Activated T-helper 1 cell treated with anti-CD3 and anti-CD28 coated beads, Interleukin-12 subunit alpha, Interleukin-12 subunit beta, Interleukin-2, Interleukin-4 antibody, amounts not matched to agents 30 ng/mL and 10 ng/mL and 1 ng/mL, durations not matched to agents 14 hours and 24 hours and 36 hours (primary cell): Measurements from ENCODE around the gene SLC6A18. TPM values are rescaled to one million over a fixed set of nuclear protein-coding genes. Genes with fewer than 3 reads are reported as not detected.

ENCODE experiments used
- DNase-seq: peaks from one replicate; pipeline ENCODE4 v3.0.0; 2021; ENCODE audit warnings: low spot score
- H3K27ac Mint-ChIP-seq: one replicate; pipeline ENCODE4 v1.8.0; 2021; ENCODE audit warnings: mild to moderate bottlenecking, mixed read lengths
- H3K27me3 Mint-ChIP-seq: one replicate; pipeline ENCODE4 v1.8.0; 2022; ENCODE audit warnings: mild to moderate bottlenecking, moderate library complexity, mixed read lengths; ENCODE audit not compliant: insufficient read depth
- H3K36me3 Mint-ChIP-seq: one replicate; pipeline ENCODE4 v1.8.0; 2021; ENCODE audit warnings: low read depth, mixed read lengths
- H3K4me1 Mint-ChIP-seq: one replicate; pipeline ENCODE4 v1.8.0; 2021; ENCODE audit warnings: low read depth, mixed read lengths
- H3K4me3 Mint-ChIP-seq: one replicate; pipeline ENCODE4 v1.8.0; 2021; ENCODE audit warnings: mild to moderate bottlenecking, moderate library complexity, mixed read lengths
- H3K9me3 Mint-ChIP-seq: one replicate; pipeline ENCODE4 v1.8.0; 2021; ENCODE audit warnings: mixed read lengths
- intact Hi-C: fragments of 100-400 bp; cut with micrococcal nuclease; formaldehyde crosslinking; loops from one replicate; pipeline ENCODE4 v1.15.1; 2024
- total RNA-seq: library from RNA; stranded (reverse); gene quantifications from 2 replicates; pipeline ENCODE4 v1.2.3, GENCODE V29; 2022

The SLC6A18 gene
- total RNA-seq, 1 donor from 2014 or later = not detected

DNA sequence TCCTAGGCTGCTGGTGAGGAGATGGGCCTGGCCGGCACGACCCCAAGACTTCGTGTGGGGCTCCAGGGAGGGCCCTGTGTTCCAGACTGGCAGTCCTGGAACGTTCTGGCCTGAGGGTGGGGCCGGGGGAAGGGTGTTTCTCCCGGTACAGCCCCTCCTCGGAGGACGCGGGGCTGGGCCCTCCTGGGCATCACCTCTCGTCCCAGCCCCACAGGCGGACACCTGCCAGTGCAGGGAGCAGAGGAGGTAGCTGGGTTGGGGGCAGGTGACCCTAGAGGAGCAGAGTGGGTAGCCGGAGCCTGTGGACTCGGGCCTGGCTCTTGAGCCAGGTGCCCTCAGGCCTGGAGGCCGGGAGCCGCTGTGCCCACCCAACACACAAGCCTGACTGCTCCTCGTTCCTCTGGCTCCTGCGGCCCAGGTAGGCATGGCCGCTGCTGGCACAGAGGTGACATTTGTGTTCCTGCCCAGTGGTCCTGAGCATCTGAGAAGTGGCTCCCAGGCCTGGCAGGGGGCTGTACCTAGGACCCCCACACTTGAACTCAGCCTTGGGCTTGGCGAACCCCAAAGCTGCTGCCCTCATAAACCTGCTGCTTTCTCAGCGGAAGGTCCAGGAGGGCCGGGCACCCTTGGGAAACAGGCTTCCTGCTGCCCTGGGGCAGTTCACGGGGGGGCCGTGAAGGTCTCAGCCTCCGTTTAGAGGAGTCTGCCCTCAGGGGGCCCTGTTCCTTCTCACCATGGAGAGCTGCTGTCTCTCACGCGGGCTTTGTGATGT is 23.0 kb upstream of the SLC6A18 start:
- no peak for DNase-seq
- Mint-ChIP-seq H3K36me3 (no peaks in the 10 kb centered on the region), H3K9me3 (no peaks in the 10 kb centered on the region), H3K4me1 (no peaks in the 10 kb centered on the region), H3K4me3 (no peak overlapping the region), H3K27ac (no peak overlapping the region), H3K27me3 (peaks cover 6% of the 10 kb centered on the region)
- intact Hi-C loops = no loop called here

DNA sequence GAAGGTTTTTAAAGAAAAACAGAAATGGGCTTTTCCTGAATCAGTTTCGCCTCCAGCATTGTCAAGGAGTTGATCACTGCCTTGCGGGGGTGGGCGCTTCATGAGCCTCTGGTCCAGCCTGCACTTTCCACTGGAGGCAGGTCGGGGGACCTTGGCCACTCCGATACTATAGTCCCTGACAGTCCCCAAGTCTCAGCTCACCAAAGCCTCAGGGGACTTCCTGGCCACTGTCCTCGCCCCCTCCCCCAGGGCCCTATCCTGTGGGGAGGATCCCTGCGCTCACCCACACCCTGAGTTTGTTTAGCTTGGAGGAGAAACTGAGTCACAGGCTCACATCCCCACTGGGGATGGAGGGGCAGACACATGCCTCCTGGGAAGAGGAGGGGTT is 22.4 kb upstream of the SLC6A18 start:
- Mint-ChIP-seq H3K4me1 (no peaks in the 10 kb centered on the region), H3K36me3 (no peaks in the 10 kb centered on the region), H3K27me3 (peaks cover 6% of the 10 kb centered on the region), H3K9me3 (no peaks in the 10 kb centered on the region), H3K4me3 (no peak overlapping the region), H3K27ac (no peak overlapping the region)
- intact Hi-C loops = no loop called here
- DNase-seq = no peak

DNA sequence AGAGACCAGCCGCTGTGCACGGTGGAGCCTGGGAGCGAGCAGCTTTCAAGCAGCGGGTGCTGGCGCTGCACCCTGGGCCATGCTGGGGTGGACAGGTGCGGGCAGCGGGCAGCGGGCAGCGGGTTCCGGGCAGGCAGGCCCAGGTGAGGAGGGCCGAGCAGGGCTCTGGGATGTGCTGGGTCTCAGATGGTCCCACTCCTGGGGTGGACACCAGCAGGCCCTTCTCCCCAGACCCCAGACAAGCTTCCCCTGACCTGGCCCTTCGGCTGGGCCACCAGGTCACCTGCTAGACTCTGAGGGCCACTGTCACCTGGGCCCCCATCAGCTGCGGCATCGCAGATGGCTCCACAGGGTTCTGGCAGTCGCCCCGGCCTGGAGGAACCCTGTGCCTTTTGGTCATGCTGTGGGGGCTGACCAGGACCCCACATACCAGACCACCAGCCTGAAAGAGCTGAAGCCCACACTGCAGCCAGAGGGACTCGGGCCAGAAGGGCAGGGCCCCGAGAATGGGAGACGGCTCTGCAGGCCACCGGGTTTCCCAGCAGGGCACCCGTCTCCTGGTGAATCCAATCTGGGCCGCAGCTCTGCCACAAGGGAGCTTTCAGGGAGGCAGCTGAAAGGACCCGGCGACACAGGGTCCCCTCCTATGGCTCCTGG is 21.7 kb upstream of the SLC6A18 start:
- DNase-seq = no peak
- Mint-ChIP-seq H3K27me3 (peaks cover 6% of the 10 kb centered on the region), H3K9me3 (no peaks in the 10 kb centered on the region), H3K36me3 (no peaks in the 10 kb centered on the region), H3K4me3 (no peak overlapping the region), H3K27ac (no peak overlapping the region), H3K4me1 (no peaks in the 10 kb centered on the region)
- intact Hi-C loops = no loop called here

DNA sequence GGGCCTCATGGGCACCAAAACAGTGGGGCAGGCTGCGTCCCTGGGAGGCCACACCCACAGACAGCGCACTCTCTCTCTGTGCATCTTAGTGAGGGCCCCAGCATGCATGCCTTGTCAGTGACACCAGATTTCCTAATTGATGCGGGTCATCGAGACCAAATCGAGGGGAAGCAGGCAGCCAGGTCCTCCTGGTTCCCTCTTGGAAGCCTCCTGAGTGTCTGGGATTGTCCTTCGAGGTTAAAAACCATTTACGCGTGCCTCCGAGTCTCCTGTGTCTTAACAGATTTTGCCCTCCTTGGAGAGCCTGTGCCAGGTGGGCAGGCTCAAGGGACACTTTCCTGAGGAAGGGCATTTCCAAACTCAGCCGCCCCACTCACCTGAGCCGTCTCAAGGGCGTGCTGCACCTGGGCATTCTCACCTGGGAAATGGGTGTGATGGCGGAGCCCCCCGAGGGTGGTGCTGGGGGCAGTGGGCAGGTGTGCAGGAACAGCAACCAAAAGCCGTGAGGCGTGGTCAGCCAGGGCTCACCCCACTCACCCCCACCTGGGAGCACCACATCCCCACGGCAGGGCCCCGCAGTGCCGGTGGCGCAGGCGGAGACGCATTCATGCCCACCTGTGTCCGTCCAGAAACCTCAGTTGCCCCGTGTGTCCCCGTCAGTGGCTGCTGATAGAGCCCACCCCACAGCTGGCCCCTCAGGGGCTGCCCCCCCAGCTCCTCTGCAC is 21.1 kb upstream of the SLC6A18 start:
- H3K4me1 Mint-ChIP-seq = no peaks in the 10 kb centered on the region
- H3K27ac Mint-ChIP-seq = no peak overlapping the region
- H3K36me3 Mint-ChIP-seq = no peaks in the 10 kb centered on the region
- peaks cover 6% of the 10 kb centered on the region for H3K27me3 Mint-ChIP-seq
- DNase-seq = no peak
- H3K4me3 Mint-ChIP-seq = no peak overlapping the region
- intact Hi-C loops = no loop called here
- no peaks in the 10 kb centered on the region for H3K9me3 Mint-ChIP-seq

DNA sequence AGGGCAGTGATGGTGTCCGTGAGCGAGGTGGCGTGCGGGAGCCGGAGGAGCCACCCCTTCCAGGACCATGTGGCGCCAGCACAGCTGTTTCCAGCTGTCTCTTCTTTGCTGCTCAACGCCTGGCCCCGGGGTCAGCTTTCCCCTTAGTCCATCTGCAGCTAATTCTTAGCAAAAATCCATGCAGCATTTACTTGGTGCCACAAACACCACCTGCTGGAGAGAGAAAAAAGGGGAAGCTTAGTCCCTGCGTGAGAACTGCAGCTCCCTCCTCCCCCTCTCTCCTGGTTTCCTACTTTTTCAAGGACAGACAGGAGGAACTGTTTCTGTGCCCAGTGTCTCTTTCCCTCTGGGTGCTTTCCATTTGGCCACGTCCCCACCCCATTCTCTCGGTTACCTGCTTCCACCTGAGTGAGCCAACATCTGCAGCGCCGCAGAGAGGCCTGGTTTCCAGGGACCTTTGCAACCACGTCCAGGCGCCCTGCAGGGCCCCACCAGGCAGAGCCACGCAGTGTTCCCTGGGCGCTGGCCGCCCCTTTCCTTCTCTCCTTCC is 20.4 kb upstream of the SLC6A18 start:
- Mint-ChIP-seq H3K27me3 (peaks cover 6% of the 10 kb centered on the region), H3K36me3 (no peaks in the 10 kb centered on the region), H3K9me3 (no peaks in the 10 kb centered on the region), H3K4me3 (no peak overlapping the region), H3K4me1 (no peaks in the 10 kb centered on the region), H3K27ac (no peak overlapping the region)
- intact Hi-C loops = no loop called here
- DNase-seq = no peak

DNA sequence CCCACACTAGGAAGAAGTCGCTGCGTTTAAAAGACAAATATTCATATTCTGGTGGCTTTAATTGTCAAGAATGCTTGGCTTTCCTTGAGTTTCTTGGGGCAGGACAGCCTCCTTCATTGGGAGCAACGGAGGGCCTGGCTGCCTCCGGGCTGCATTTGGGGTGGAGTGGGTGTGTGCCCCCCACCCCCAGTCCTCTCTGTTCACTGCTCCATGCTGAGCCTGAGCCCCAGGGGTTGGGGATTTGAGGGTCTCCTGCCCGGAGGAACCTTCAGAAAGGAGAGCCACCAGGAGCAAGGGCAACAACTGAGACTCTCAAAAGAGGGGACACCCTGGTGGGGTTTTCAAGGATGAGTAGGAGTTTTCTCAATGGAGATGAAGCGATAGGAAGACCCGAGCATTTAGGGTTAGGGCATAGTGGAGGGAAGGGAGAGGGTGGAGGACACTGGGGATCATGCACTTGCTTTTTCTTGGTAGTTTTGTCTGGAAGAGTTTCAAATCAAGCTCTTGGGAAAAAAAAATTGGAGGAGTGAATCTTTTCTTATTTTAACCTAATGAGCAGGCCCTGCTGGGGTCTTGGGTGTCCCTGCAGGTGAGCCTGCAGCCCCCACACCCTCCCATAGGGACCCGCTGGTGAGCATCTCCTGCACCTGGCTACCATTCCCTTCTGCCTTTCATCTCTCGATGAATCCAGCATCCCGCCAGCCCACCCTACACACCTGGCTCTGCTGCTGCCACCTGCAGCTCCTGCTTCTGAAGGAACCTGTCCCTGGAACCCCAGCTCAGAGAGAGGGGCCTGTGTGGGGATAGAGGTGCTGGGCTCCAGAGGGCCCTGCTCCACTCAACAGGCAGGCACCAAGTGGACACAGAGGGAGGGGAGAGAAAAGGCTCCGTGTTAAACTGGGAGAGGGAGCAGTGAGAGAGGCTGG is 19.7 kb upstream of the SLC6A18 start:
- Mint-ChIP-seq H3K27me3 (peaks cover 6% of the 10 kb centered on the region), H3K9me3 (no peaks in the 10 kb centered on the region), H3K36me3 (no peaks in the 10 kb centered on the region), H3K27ac (no peak overlapping the region), H3K4me3 (no peak overlapping the region), H3K4me1 (no peaks in the 10 kb centered on the region)
- intact Hi-C loops = no loop called here
- no peak for DNase-seq

DNA sequence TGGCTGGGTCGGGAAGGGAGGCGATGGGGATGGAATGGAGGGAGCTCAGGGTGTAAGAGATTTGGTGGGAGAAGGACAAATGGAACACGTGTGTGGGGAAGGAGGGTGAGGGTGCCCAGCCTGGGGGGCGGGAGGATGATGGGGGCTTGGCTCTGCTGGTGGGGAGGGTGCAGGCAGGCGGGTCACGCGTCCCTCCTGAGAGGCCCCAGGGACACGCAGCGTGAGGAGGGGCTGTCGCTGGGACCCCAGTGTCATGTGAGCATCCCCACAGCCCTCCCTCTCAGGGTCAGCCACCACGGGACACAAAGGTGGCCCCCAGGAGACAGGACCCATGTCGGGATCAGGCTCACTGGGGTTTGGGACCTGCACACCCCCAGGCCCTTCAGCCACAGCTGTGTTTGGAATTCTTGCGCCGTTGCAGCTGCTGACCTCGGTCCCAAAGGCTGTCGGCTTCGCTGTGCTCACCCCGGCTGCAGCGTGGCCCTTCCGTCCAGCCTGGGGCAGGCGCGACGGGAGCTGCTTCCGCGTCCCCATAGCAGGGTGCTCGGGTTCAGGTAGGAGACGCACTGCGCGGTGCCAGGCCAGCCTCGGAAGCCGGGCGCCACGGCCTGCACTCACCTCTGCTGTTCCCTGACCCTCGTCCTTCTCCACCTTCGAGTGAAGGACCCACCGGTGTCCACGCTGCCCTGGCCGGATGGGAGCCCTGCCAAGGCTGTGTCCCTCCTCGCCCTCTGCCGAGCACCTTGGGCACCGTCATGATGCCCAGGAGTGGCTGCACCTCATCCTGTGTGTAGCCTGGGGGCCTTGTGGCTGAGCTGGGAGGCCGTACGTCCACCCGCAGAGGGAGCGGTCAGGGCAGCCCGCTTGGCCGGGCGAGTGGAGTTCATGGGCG is 18.4 kb upstream of the SLC6A18 start:
- Mint-ChIP-seq H3K36me3 (no peaks in the 10 kb centered on the region), H3K4me3 (no peak overlapping the region), H3K4me1 (no peaks in the 10 kb centered on the region), H3K27me3 (peaks cover 6% of the 10 kb centered on the region), H3K9me3 (no peaks in the 10 kb centered on the region), H3K27ac (no peak overlapping the region)
- no peak for DNase-seq
- intact Hi-C loops = no loop called here

DNA sequence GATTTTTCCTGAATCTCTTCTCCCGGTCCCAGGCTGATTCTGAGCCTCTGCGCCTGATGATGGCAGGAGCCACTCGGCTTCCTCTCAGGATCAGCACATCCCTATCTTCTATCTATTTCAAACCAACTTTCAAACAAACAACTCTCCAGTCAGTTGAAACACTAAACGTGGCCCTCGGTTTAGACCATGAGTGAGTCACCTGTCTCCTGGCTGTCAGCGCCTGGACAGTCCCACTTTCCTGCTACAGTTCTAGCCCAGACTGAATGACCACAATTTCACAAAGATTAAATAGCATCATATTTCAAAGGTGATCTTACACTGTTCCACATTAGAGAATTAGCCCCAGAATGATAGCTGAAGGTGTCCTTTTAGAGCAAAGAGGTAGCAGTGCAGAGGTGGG is 17.6 kb upstream of the SLC6A18 start:
- intact Hi-C loops = no loop called here
- Mint-ChIP-seq H3K9me3 (no peaks in the 10 kb centered on the region), H3K4me1 (no peaks in the 10 kb centered on the region), H3K36me3 (no peaks in the 10 kb centered on the region), H3K4me3 (no peak overlapping the region), H3K27me3 (peaks cover 6% of the 10 kb centered on the region), H3K27ac (no peak overlapping the region)
- no peak for DNase-seq

DNA sequence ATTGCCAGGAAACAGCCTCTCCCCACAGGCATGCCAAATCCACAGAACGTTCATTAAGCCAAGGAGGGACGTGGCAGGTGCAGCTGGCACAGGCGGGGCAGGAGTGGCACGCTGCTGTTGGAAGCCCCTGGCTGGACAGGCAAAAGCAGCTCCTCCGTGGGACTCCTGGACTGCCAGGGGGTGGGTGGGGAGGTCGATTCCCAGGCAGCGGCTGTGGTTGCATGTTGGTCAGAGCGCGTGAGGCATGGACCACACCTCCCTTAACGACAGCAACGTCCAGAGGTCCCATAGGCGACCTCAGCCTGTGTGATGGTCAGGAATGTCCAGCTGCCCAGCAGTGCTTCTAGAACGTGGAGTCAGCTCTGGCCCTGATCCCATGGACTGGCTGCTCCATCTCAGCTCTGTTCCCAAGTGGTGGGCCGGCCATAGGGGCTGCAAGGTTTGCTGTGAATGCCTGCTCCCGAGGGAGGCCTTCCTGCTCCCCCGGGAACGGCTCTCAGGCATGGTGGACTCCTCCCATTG is 16.9 kb upstream of the SLC6A18 start:
- no peak overlapping the region for H3K4me3 Mint-ChIP-seq
- no peaks in the 10 kb centered on the region for H3K4me1 Mint-ChIP-seq
- intact Hi-C loops = no loop called here
- no peak overlapping the region for H3K27ac Mint-ChIP-seq
- H3K27me3 Mint-ChIP-seq = peaks cover 6% of the 10 kb centered on the region
- DNase-seq = no peak
- no peaks in the 10 kb centered on the region for H3K9me3 Mint-ChIP-seq
- no peaks in the 10 kb centered on the region for H3K36me3 Mint-ChIP-seq

DNA sequence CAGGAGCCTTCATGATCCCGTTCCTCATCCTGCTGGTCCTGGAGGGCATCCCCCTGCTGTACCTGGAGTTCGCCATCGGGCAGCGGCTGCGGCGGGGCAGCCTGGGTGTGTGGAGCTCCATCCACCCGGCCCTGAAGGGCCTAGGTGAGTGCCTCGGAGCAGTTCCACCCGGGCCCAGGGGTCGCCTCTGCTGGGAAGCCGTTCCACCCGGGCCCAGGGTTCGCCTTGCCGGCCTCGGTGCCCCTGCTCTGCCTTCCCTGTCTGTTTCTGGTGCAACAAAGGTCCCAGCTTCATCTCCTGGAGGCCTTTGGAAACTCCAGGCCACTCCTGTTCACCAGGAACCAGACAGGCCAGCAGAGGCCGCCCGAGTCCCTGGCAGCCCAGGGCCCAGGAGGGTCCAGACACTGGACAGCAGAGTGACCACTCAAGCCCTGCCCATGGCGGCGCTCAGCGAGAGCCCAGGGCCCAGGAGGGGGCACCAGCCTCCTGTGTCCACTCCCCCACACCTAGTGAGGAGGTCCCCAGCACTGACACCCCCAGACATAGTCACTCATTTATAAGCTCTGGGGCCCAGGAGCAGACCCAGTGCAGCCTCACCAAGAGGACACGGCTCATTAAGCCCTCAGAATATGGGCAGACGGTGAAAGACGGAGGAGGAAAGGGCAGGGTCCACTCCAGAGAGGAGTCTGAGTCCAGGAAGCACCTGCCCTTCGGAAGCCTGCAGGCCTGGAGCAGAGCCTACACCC is 16.3 kb upstream of the SLC6A18 start:
- intact Hi-C loops = no loop called here
- no peak overlapping the region for H3K27ac Mint-ChIP-seq
- no peaks in the 10 kb centered on the region for H3K4me1 Mint-ChIP-seq
- DNase-seq = no peak
- H3K36me3 Mint-ChIP-seq = no peaks in the 10 kb centered on the region
- no peak overlapping the region for H3K4me3 Mint-ChIP-seq
- no peaks in the 10 kb centered on the region for H3K9me3 Mint-ChIP-seq
- H3K27me3 Mint-ChIP-seq = peaks cover 6% of the 10 kb centered on the region

DNA sequence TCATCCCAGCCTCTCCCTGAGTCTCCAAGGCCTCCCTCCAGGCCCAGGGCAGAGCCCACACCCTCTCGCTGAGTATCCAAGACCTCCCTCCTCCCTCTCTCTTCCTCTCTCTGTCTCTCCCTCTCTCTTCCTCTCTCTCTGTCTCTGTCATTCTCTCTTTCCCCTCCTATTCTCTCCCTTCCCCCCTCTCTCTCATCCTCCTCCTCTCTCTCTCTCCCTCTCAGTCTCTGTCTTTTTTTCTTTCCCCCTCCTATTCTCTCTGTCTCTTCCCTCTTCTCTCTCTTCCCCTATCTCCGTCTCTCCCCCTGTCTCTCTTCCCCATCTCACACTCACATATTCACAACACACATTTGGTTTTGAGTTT is 15.7 kb upstream of the SLC6A18 start:
- Mint-ChIP-seq H3K27ac (no peak overlapping the region), H3K4me1 (no peaks in the 10 kb centered on the region), H3K27me3 (peaks cover 6% of the 10 kb centered on the region), H3K9me3 (no peaks in the 10 kb centered on the region), H3K36me3 (no peaks in the 10 kb centered on the region), H3K4me3 (no peak overlapping the region)
- intact Hi-C loops = no loop called here
- DNase-seq = no peak
